Activated CD4-positive, alpha-beta T cell treated with anti-CD3 and anti-CD28 coated beads, Interleukin-2, Interleukin-4, amounts not matched to agents 100 ng/mL and 50 ng/mL, durations not matched to agents 16 hours and 8 hours (primary cell): ENCODE data around the gene RPS19BP1.
"Not testable (repeated sequence)": the region's sequence is repeated elsewhere in the genome, so short reads cannot be mapped to it uniquely, and the experiment has no call there.

ENCODE experiments used
- DNase-seq: peaks from one replicate; pipeline ENCODE4 v3.0.0-alpha.2; 2020; ENCODE audit warnings: low spot score

RPS19BP1 gene

DNA sequence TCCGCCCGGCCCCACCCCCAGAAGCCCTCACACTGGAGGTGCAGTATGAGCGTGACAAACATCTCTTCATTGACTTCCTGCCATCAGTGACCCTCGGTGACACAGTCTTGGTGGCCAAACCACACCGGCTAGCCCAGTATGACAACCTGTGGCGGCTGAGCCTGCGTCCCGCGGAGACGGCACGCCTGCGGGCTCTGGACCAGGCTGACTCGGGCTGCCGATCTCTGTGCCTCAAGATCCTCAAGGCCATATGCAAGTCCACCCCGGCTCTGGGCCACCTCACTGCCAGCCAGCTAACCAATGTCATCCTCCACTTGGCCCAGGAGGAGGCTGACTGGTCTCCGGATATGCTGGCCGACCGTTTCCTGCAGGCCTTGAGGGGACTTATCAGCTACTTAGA lies 18.8 kb downstream of the RPS19BP1 start:
- no peak for DNase-seq

DNA sequence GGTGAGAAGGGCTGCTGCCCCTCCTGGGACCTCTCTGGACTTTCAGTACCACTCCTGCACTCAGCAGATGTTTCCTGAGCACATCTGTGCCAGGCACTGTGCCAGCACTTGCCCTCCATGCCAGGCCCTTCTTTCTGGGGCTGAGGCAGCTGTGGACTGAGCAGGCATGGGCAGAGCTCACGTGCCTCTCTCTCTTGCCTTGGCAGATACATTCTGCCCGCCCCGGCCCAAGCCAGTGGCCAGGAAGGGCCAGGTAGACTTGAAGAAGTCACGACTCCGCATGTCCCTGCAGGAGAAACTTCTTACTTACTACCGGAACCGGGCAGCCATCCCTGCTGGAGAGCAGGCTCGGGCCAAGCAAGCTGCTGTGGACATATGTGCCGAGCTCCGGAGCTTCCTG lies 20.5 kb downstream of the RPS19BP1 start:
- DNase-seq, result no peak

DNA sequence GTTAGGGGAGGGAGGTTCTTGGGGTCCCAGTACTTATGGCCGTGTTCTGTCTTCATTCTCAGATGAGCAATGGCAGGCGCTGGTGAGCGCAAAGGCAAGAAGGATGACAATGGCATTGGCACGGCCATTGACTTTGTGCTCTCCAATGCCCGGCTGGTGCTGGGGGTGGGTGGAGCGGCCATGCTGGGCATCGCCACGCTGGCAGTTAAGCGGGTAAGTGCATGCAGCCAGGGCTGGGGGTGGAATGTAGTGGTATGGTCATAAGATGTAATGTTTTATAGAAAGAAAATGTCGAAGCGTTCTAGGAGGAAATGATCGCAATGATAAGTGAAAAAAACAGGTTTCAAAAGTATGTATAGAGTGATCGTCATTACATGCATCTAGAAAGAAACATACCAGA lies 21.3 kb downstream of the RPS19BP1 start:
- no peak for DNase-seq

DNA sequence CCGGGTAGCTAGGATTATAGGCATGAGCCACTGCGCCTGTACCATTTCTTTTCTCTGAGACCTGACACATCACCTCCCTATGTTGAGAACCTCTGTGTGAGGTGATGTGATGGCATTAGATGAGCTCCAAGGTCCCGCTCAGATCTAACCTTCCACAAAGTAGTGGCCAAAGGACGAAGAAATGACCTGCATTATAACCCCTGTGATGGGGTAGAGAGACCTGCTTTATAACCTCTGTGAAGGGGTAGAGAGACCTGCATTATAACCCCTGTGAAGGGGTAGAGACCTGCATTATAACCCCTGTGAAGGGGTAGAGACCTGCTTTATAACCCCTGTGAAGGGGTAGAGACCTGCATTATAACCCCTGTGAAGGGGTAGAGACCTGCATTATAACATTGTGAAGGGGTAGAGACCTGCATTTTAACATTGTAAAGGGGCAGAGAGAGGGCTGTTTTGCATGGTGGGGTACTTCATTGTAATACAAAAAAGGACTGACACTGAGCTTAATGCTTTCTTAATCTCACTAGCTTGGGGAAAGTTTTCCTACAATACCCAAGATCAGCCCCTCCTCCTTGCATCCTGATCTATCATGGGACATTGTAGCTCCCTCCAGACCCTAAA lies 21.9 kb downstream of the RPS19BP1 start:
- DNase-seq, result no peak

DNA sequence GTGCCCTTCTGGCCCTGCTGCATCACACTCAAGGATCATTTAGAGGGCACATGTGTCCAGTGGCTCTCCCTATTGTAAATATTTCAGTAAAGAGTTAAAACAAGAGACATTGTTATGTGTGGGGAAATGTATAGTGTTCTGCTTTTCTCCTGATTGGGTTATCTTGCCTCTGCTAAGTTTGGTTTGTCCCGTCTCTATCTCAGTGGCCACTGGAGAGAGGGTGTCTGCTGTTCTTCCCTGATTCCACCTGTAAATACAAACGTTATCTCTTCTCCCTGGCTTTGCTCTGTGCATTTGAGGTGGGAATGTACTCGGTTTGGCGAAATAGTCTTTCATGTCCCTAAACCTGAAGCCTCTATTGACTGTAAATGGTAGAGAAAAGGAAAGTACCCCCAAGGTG lies 24.2 kb downstream of the RPS19BP1 start:
- DNase-seq, result no peak

DNA sequence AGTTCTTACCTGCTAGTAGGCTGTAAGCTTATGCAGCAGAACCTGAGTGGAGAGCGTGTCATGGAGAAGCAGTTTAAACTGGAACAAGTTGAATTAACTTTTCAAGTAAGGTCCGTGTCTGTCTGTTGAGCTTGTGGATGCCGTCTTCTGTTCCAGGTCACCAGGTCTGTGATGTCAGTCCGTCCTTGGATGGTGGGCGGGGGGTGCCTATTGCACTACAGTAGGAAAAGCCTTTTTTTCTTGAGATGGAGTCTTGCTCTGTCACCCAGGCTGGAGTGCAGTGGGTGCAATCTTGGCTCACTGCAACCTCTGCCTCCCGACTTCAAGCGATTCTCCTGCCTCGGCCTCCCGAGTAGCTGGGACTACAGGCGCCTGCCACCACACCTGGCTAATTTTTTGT lies 25.5 kb downstream of the RPS19BP1 start:
- not testable (repeated sequence) for DNase-seq

DNA sequence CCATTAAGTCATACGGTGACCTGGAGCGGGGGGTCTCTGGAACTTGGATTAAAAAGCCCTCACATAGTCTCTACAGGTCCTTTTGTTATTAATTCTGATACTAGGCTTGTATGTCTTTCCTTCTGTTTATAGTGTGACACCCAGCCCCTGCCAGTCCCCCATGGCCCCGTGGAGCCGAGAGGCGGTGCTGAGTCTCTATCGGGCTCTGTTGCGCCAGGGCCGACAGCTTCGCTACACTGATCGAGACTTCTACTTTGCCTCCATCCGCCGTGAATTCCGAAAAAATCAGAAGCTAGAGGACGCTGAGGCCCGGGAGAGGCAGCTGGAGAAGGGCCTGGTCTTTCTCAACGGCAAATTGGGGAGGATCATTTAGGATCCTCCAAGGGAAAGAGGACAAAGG lies 28.5 kb downstream of the RPS19BP1 start:
- DNase-seq, result no peak

DNA sequence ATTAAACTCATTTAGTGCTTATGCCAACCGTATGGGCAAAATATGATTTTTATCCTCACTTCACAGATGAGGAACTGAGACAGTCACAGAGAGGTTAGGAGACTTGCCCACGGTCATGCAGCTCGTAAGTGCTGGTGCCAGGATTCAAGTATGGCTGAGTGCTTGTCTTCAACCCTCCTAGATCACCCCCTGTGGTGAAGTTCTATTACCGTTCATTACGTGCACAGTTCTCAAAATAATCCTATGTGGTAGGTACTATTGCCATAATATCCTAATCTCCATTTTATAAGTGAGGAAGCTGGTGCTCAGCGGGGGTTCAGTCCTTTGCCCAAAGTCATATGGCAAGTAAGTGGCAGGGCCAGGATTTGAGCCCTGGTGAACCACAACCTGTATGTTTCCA lies 28.9 kb downstream of the RPS19BP1 start:
- no peak for DNase-seq

DNA sequence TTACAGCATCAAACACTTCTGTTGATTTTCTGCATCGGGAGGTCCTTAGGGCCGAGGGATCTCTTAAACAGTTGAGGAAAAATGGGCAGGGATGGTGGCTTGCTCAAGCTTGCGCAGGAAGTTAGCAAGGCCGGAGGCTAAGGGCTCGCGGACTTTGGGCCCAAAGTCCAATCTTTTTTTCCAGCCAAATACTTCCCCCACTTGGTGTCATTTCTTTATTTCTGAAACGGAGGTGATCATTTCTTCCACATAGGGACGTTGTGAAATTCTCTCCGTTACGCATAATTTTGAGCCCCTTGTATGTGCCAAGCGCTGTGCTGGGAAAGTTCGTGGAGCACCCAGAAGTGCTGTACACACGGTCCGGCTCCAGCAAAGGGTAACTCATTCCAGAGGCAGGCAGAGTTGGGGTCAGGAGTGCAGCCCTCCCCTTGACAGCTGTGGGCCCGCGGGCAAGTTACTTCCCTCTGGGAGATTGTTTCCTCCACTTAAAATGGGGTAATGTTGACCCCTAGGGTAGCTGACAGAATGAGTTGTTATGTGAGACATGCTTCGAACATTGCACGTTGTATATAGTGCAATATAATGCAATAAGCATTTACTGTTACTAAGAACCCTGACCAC lies 29.6 kb downstream of the RPS19BP1 start:
- DNase-seq, result no peak

DNA sequence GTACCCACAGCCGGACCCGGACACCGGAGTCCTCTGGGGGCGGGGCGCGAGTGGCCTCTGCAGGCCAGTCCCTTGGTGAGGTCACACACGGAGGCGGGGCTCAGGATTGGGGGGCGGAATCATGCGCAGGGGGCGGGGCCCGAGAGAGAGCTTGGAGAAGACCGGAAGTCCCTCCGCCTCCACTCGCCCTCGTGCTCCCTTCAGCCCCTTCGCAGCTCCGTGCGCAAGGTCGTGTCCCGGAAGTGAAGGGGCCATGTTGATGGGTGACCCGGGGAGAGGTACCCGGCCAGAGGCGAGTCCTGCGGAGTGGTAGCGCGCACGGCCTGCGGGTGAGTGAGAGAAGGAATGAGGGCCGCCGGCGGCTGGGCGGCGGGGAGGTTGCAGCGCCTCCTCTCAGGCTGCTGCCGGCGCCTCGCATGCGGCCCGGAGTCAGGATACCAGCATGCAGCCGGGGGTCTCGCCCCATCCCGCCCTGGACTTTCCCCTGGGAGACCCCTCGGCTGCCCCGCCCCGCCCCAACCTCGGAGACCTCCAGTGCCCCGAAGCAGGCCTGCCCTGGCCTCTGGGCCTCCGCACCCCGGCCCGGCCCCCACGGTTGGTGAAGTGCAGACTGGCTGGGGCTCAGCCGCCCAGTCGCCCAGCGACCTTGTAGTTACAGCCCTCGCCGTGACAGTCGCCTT lies 30.3 kb downstream of the RPS19BP1 start, which contains the start of gene MIEF1:
MIEF1 (plus strand) TSS at position 182 of the 680 bp plus-strand sequence. CDS start 9,005 bp downstream, outside the sequence.
- peak; percentile 96 for DNase-seq

DNA sequence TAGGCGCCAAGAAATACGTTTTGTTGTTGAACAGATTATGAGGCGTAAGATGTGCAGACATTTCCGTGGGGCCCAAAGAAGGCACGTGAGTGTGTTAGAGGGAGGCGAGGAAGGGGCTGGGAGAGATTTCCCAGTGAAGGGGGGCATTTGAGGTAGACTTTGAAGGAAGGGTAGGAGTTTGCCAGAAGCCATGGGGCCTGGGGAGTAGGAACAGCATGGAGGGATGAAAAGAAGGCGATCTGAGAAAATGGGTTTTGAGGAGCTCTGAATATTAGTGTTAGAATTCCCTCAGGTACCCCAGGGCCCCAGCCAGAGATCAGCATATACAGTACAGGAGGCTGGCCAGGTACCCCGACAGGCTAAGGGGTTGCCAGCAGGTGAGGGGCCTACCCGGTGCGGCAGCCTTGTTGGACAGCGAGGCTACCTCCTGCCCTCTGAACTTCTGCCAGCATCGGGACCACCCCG lies 30.9 kb downstream of the RPS19BP1 start:
- DNase-seq, result no peak

DNA sequence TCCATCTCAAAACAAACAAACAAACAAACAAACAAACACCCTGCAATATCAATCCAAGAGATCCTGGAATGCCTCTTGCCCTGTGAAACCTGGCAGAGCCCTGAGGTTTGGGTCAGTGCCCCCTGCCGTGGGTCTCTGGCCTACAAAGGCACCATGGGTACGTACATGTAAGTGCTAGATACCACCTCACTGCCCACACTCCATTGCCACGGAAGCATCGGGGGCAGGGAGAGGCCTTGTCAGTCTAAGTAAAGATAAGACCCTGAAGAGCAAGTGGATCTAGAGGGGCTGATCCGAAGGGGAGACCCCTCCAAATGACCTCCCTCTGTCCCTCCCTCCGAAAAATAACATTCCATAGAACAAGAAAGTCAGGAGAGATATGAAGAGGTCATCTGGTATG lies 32.4 kb downstream of the RPS19BP1 start:
- DNase-seq, result no peak

DNA sequence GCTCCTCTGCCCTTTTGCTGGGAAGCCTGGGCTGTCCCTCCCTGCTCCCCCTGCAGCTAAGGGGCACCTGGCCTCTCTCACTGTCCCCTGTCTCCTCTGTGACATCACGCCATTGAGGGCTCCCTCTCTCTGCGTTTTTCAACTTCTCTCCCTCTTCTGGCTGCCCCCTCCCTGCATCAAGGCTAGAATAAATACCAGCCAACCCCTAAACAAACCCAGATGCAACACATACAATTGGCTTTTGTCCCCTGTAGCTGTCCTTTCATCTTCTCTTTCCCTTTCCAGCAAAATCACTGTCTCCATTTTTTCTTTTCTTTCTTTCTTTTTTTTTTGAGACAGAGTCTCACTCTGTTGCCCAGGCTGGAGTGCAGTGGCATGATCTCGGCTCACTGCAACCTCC lies 33.7 kb downstream of the RPS19BP1 start:
- no peak for DNase-seq

DNA sequence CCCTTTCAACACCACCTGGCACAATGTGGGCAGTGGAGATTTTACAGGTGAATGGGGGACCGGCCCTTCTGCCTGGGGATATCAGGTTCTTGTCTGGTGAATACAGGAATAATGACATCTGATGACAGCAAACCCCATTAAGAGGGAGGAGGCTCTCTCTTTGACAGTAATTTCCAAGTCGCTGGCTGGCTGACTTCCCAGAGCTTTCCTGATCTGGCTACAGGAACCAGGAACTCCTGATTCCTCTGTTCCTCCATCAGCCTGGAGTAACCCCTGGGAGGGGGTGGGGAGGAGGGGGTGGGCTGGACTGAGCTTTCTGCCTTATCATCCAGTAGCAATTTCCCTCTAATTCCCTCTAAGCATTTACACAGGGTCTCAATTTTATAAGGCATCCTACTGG lies 34.2 kb downstream of the RPS19BP1 start:
- no peak for DNase-seq

DNA sequence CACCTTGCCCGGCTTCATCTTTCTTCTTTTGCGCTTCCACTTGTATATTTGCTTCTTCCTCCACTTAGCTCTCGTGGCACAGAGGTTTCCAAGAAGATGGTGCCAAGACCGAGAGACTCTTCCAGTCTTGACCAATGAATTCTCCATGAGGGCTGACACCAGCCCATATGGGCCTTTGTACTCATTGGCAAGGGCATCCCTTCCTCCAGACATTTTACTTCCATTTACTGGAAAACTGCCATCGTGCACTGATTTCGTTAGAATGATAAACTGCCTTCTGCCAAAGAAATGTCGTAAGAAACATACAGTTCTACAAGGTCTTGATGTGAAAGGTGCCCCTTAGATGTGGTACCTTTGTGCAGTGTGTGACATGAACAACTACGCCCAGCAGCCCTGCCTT lies 35.1 kb downstream of the RPS19BP1 start:
- no peak for DNase-seq

DNA sequence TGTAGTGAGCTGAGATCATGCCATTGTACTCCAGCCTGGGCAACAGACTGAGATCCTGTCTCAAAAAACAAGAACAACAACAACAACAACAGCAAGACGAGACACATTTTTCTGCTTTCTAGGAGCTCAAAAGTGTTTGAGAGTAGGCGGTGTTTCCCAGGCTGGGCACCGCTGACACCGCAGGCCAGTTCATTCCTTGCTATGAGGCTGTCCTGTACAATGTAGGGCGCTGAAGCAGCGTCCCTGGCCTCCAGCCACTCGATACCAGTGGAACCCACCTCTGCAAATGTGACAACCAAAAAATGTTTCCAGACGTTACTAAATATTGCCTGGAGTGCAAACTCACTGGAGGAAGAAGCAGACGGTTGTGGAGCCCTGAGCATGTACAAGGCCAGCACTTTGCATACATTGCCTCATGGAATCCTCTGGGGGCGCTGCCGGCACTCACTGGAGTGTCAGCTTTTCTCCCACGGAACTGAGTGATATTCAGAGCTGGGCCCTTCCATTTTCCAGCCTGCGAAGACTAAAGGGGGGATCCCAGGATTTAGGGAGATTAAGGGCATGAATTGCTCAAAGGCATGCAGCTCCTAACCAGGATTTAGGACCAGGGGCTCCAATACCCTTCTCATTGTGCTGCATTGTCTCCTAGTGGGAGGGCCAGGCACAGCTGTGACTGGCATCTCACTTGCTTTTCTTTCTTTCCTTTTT lies 36.3 kb downstream of the RPS19BP1 start:
- peak; percentile 51 for DNase-seq

DNA sequence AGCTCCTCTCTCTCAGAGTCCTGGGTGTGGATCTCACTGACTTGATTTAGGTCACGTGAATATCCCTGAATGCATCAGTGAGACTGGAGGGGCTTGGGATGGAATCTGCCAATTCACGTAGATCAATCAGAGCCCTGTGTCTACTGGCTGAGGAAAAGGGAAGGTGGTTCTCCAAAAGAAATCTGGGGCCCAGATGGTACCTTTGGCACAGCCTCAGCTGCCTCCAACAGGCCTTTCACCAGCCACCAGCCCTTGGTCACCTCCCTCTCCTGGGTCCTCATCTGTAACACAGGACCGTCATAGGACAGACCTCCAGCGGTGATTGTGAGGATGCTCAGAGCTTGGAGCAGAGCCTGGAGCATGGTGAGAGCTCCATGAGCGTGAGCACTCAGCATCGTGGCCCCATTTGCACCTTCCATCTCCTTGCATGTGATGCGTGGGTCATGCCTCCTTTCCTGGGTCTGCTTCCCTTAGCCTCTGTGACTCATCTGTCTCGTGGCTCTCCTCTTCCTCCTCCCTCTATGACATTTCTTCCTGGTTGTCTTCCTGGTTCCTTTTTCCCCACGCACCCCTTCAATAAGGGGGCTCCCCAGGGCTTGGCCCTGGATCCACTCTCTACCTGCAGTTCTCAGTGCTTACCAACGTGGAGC lies 38.0 kb downstream of the RPS19BP1 start:
- no peak for DNase-seq

DNA sequence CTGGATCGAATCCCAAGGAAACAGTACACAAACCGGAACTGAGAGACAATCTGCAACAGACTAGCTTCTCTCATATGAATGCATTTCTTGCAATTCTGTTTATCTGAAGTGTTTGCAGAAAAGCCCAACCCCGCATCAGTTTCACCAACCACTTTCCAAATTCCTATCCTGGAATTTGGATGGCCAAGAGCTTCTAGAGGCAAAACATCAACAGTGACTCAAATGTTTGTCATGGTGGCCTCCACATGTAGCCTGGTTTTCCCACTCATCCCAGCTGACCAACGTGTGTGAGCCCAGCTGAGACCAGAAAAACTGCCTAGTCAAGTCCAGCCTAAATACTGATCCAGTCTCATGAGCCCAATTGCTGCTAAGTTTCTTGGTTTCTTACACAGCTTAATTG lies 38.8 kb downstream of the RPS19BP1 start:
- DNase-seq, result no peak

DNA sequence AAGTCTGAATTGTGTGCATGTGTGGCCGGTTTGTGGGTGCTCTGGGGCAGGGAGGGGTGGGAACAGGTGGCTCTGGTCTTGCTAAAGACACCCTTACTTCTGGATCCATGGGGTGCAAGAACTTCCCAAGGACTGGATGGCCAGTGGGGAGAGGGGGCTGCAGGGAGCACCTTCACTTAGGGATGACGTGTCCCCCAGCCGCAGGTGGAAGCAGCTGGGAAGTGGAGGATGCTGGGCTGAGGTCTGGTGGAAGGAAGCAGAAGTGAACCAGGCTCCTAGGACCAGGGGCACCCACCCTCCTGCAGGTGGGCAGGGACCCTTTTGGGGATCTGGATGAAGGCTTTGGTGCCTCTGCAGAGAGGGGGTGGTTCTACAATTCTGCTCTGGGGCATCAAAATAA lies 40.4 kb downstream of the RPS19BP1 start:
- no peak for DNase-seq

DNA sequence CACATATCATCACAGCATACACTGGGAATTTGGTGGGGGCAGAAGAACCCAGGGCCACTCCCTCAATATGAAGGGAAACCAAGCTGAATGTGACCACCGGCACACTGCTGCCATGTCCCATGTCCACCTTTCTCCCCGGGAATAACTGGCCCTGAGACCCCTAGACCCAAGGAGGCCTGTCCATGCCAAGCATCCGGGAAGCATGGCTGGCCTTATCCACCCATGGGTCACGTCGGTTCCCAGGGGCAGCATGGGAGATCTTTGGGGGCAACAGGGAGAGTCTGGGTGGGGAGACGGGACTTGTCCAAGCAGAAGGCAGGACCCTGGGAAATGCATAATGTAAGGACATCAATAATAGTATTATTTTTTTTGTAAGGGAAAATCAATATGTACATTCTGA lies 40.9 kb downstream of the RPS19BP1 start:
- DNase-seq, result no peak

DNA sequence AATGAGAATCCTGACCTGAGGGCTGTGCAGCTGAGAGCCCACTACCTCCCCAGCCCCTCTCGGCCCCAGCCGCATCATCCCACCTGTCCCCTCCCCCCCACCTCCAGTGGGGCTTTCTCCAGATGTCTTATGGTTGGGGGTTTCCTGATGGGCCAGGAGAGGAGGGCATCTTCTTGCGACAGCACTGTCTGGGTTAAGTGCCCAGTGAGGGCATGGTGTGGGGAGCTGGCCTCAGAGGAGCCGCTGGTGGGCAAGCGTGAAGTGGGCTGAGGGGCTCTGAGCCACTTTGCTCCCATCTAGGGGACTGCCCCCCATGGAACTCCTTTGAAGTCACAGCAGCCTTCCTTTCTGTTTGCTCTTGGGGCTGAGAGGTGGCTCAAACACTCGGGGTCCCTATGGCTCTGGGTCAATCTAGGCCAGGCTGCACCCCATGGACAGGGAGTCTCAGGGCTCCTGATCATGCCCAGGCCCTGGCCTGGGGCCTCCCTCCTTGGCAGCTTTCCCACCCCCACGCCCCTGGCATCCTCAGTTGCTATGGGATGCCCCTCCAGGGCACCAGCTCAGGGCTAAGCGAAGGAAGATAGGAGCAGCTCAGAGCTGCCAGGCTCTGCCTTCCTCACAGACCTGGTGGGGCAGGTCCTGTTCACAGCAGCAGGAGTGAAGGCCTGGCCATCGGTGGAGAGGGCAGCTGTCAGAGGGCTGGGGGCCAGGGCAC lies 41.4 kb downstream of the RPS19BP1 start:
- DNase-seq, result no peak
